DND-41 (cell line): ENCODE measurements around the gene PIK3CG.
"Not testable (repeated sequence)": the region's sequence is repeated elsewhere in the genome, so short reads cannot be mapped to it uniquely, and the experiment has no call there.

Experiments used
- EZH2 ChIP-seq: IDR thresholded peaks from 3 replicates; pipeline ENCODE4 v1.6.1; 2012; ENCODE audit warnings: borderline replicate concordance, low read depth, mild to moderate bottlenecking, moderate library complexity, low read length, inconsistent platforms; ENCODE audit not compliant: severe bottlenecking
- TF ChIP-seq, protein P1 (sequence below): IDR thresholded peaks from 2 replicates; pipeline ENCODE4 v1.5.1; 2012; ENCODE audit warnings: borderline replicate concordance, low read length, moderate library complexity, mild to moderate bottlenecking; ENCODE audit not compliant: poor library complexity, severe bottlenecking; ENCODE audit errors: extremely low read depth

DNA sequence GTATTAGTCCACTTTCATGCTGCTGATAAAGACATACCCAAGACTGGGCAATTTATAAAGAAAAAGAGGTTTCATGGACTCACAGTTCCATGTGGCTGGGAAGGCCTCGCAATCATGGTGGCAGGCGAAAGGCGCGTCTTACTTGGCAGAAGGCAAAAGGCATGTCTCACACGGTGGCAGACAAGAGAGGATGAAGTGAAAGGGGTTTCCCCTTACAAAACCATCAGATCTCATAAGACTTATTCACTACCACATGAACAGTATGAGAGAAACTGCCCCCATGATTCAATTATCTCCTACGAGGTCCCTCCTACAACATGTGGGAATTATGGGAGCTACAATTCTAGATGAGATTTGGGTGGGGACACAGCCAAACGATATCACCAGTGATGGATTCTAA is 13.4 kb upstream of the PIK3CG start:
- TF ChIP-seq, protein P1, sequence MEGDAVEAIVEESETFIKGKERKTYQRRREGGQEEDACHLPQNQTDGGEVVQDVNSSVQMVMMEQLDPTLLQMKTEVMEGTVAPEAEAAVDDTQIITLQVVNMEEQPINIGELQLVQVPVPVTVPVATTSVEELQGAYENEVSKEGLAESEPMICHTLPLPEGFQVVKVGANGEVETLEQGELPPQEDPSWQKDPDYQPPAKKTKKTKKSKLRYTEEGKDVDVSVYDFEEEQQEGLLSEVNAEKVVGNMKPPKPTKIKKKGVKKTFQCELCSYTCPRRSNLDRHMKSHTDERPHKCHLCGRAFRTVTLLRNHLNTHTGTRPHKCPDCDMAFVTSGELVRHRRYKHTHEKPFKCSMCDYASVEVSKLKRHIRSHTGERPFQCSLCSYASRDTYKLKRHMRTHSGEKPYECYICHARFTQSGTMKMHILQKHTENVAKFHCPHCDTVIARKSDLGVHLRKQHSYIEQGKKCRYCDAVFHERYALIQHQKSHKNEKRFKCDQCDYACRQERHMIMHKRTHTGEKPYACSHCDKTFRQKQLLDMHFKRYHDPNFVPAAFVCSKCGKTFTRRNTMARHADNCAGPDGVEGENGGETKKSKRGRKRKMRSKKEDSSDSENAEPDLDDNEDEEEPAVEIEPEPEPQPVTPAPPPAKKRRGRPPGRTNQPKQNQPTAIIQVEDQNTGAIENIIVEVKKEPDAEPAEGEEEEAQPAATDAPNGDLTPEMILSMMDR: not testable (repeated sequence)
- not testable (repeated sequence) for TF ChIP-seq EZH2
